Epithelial cell of esophagus (primary cell): Measurements from ENCODE around the gene RWDD2A.
"Not testable (repeated sequence)": the region's sequence is repeated elsewhere in the genome, so short reads cannot be mapped to it uniquely, and the experiment has no call there.

Experiments
- DNase-seq: peaks from one replicate; pipeline ENCODE4 v3.0.0; 2010; ENCODE audit warnings: low read depth
- H3K4me3 ChIP-seq: 2 replicates; pipeline ENCODE4 v1.5.1; 2011; ENCODE audit warnings: mild to moderate bottlenecking, low read length, control low read depth
- CTCF ChIP-seq: IDR thresholded peaks from 2 replicates; pipeline ENCODE4 v1.5.1; 2011; ENCODE audit warnings: low read depth, mild to moderate bottlenecking, low read length, control low read depth, inconsistent platforms; ENCODE audit not compliant: insufficient read depth; ENCODE audit errors: missing control alignments

RWDD2A gene

GRCh38 chr6:83183082-83183828, 9.9 kb upstream of the RWDD2A start:
- DNase-seq = peak; percentile 94
- no peak overlapping the region for H3K4me3 ChIP-seq
- TF ChIP-seq CTCF = no peak

- TF ChIP-seq CTCF = no peak
- H3K4me3 ChIP-seq = no peak overlapping the region
- peak; percentile 87 for DNase-seq
These were observed 8.1 kb upstream of the RWDD2A start for GRCh38 chr6:83185096-83185495.

DNA sequence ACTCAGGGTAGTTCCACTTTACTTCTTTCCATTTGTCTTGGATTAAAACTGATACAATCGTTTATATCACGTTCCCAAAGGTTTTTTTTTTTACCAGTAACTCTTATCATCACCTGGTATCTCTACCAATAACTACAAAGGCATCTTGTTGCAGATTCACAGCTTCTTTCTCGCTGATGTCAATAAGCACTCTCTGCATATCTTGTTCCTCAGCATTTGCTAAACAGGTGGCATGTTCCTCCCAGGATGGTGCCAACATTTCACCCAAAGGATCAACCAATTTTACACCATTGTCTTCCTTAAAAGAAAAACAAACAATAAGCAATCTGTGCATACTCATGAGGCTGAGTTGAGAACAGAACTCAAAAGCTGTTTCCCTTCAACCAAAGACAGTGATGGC, 4.7 kb upstream of the RWDD2A start:
- no peak for TF ChIP-seq CTCF
- no peak overlapping the region for H3K4me3 ChIP-seq
- no peak for DNase-seq

GRCh38 chr6:83190626-83191025, 2.5 kb upstream of the RWDD2A start:
- TF ChIP-seq CTCF = no peak
- H3K4me3 ChIP-seq = no peak overlapping the region

DNA sequence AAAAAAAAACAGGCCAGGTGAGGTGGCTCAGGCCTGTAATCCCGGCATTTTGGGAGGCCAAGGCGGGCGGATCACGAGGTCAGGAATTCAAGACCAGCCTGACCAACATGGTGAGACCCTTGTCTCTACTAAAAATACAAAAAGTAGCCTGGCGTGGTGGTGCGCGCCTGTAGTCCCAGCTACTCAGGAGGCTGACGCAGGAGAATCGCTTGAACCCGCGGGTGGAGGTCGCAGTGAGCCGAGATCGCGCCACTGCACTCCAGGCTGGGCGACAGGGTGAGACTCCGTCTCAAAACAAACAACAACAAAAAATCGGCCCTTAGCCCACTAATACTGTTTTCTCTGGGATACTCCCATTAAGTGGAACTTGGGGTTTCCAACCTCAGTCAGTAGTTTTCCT, 1.2 kb upstream of the RWDD2A start:
- DNase-seq = not testable (repeated sequence)
- peak overlapping the region; percentile 80 for H3K4me3 ChIP-seq

More at GRCh38 chr6:83190626-83191025, 2.5 kb upstream of the RWDD2A start:
- no peak for DNase-seq

DNA sequence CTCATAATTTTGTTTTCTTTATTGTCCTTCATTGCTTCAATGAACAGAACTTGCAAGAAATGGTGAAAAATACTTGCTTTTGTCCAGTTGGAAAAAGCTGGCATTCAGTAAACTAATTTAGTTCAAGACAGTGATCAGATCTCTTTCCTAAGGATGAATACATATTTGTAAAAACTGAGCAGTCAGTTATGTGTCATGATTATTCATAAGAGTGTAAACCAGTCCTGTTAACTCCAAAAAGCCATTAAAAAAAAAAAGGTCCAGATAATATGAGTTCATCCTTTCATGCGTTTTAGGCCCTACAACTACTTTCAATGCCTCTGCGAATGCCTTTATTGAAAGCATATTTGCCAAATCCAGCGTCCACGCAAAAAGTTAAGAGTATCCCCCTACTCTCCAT, 701 bp upstream of the RWDD2A start:
- peak; percentile 52 for DNase-seq
- peak overlapping the region; percentile 80 for H3K4me3 ChIP-seq
- no peak for TF ChIP-seq CTCF

DNA sequence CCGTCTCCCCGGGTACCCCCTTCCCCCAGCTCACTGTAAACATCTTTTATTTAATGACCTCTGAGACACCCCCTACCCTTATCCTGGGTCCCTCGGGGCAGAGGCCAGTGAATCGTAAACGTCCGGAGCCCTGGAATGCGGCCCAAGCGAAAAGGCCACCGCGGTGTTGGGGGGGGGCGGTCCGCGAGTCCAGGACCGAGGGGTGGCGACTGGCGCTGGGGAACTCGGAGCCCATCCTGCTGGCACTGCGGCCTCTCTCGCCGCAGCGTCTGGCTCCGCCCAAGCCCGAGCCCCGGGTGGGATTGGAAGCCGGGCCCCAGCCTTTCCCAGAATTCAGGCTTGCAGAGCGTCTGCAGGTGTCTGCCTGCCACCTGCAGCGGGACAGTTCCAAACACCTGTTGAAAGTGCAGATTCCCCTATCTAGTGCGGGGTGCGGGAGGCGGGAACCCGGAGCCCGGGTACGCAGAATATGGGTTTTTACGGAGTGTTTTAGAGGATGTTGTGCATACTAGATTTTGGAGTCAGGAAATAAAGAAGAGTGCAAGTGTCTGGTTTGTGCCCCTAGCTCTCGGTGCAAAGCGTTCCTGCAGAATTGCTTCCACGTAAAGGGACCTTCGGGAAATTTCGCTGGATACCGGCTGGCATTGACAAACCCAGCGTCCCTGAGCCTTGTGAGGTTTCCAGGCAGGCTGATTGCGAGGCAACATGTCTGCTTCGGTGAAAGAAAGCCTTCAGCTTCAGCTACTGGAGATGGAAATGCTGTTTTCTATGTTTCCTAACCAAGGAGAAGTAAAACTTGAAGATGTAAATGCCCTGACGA, 800 bp downstream of the RWDD2A start:
- peak; percentile 21 for DNase-seq
- peak overlapping the region; percentile 80 for H3K4me3 ChIP-seq
- no peak for TF ChIP-seq CTCF
